ENCODE measurements around the gene NFE2L2. TPM values are rescaled to one million over a fixed set of nuclear protein-coding genes. Genes with fewer than 3 reads are reported as not detected.

The NFE2L2 gene
- total and polyA plus RNA-seq, 9 of the 15 experiments (the other 6 are each of a cell fraction or from before 2014, with no cell fraction given) = 29.3 to 120 (median 59.3) TPM

- TF ChIP-seq HMGXB4 (CRISPR knock-in tag; IDR thresholded peaks at IDR 0.05) (peak; percentile 100), ZNF511 (CRISPR knock-in tag; IDR thresholded peaks at IDR 0.05) (peak; percentile 91), FOXP1 (CRISPR knock-in tag; IDR thresholded peaks at IDR 0.05) (peak; percentile 74; the same call in 1 of the 2 replicates), CXXC5 (CRISPR knock-in tag; IDR thresholded peaks at IDR 0.05) (peak; percentile 94), ZNF79 (CRISPR knock-in tag; IDR thresholded peaks at IDR 0.05; ENCODE audit: low read depth) (no peak), CBFA2T2 (conservative IDR thresholded peaks at IDR 0.05) (no peak), U2AF1 (optimal IDR thresholded peaks at IDR 0.05; ENCODE audit: low read depth, low read length) (peak; percentile 93), ESRRB (CRISPR knock-in tag; IDR thresholded peaks at IDR 0.05; ENCODE audit: borderline replicate concordance) (no peak), ZNF449 (CRISPR knock-in tag; IDR thresholded peaks at IDR 0.05) (peak; percentile 52; the same call in 1 of the 2 replicates), NR2C1 (IDR thresholded peaks at IDR 0.05) (no peak), NR2C1 (tag; IDR thresholded peaks at IDR 0.05) (no peak; the same call in 1 of the 2 replicates), RHOXF2B (CRISPR knock-in tag; conservative IDR thresholded peaks at IDR 0.05) (no peak), SMC3 (conservative IDR thresholded peaks at IDR 0.05; ENCODE audit: insufficient read depth, low read depth, low read length) (peak; percentile 92), WHSC1 (IDR thresholded peaks at IDR 0.05; ENCODE audit: low read length) (no peak), ERF (CRISPR knock-in tag; IDR thresholded peaks at IDR 0.05) (peak; percentile 84; the same call in 1 of the 2 replicates), ZKSCAN3 (CRISPR knock-in tag; IDR thresholded peaks at IDR 0.05) (no peak), ETS1 (conservative IDR thresholded peaks at IDR 0.05; ENCODE audit: control insufficient read depth, low read depth, low read length) (peak; percentile 98), SETDB1 (IDR thresholded peaks at IDR 0.05; ENCODE audit: low read length) (no peak)
- TF ChIP-seq, protein P1, sequence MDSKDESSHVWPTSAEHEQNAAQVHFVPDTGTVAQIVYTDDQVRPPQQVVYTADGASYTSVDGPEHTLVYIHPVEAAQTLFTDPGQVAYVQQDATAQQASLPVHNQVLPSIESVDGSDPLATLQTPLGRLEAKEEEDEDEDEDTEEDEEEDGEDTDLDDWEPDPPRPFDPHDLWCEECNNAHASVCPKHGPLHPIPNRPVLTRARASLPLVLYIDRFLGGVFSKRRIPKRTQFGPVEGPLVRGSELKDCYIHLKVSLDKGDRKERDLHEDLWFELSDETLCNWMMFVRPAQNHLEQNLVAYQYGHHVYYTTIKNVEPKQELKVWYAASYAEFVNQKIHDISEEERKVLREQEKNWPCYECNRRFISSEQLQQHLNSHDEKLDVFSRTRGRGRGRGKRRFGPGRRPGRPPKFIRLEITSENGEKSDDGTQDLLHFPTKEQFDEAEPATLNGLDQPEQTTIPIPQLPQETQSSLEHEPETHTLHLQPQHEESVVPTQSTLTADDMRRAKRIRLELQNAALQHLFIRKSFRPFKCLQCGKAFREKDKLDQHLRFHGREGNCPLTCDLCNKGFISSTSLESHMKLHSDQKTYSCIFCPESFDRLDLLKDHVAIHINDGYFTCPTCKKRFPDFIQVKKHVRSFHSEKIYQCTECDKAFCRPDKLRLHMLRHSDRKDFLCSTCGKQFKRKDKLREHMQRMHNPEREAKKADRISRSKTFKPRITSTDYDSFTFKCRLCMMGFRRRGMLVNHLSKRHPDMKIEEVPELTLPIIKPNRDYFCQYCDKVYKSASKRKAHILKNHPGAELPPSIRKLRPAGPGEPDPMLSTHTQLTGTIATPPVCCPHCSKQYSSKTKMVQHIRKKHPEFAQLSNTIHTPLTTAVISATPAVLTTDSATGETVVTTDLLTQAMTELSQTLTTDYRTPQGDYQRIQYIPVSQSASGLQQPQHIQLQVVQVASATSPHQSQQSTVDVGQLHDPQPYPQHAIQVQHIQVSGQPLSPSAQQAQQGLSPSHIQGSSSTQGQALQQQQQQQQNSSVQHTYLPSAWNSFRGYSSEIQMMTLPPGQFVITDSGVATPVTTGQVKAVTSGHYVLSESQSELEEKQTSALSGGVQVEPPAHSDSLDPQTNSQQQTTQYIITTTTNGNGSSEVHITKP (IDR thresholded peaks at IDR 0.05; ENCODE audit: partially characterized antibody) = peak; percentile 69
Observed at GRCh38 chr2:177263451-177264208, 897 bp downstream of the NFE2L2 start (continued).

All from K562 (cell line).